ENCODE measurements around the gene GABPB1. TPM values are rescaled to one million over a fixed set of nuclear protein-coding genes. Genes with fewer than 3 reads are reported as not detected.

The GABPB1 gene
- total RNA-seq, 1 experiment from 2014 or later, result 39.7 TPM

DNA sequence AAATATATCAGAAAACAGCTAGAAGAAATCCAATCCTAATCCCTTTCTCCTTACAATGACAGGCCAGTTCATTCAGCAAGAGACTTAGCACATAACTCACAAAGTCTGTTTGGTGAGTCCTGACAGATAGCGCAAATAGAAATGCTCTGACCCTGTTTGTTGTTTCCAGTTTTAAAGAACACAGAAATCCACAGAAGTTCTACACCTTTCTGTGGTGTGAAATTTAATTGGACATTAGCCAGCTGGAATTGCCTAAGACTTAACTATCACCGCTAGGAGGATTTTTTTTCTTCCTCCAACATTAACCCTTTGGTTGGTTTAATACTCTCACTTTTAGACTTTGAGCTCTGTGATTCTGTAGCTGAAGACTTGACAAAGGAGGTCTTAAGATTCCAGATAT is 120.2 kb downstream of the GABPB1 start:
- H3K4me2 ChIP-seq (ENCODE audit: low read length), result no peak overlapping the region
- CTCF ChIA-PET, result no interaction called here
- H3K27ac ChIP-seq (ENCODE audit: low read length), result no peak overlapping the region
- no peaks in the 10 kb centered on the region for H3K36me3 ChIP-seq (ENCODE audit: low read depth, low read length)
- POLR2A ChIA-PET (ENCODE audit: unreplicated experiment), result no interaction called here
- ATAC-seq (no peak), DNase-seq (no peak)
- TF ChIP-seq, protein P1, sequence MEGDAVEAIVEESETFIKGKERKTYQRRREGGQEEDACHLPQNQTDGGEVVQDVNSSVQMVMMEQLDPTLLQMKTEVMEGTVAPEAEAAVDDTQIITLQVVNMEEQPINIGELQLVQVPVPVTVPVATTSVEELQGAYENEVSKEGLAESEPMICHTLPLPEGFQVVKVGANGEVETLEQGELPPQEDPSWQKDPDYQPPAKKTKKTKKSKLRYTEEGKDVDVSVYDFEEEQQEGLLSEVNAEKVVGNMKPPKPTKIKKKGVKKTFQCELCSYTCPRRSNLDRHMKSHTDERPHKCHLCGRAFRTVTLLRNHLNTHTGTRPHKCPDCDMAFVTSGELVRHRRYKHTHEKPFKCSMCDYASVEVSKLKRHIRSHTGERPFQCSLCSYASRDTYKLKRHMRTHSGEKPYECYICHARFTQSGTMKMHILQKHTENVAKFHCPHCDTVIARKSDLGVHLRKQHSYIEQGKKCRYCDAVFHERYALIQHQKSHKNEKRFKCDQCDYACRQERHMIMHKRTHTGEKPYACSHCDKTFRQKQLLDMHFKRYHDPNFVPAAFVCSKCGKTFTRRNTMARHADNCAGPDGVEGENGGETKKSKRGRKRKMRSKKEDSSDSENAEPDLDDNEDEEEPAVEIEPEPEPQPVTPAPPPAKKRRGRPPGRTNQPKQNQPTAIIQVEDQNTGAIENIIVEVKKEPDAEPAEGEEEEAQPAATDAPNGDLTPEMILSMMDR (conservative IDR thresholded peaks at IDR 0.05; ENCODE audit: low read depth, low read length), result no peak
- TF ChIP-seq EZH2phosphoT487 (IDR thresholded peaks at IDR 0.05; ENCODE audit: borderline replicate concordance, low read length) (no peak), EZH2 (IDR thresholded peaks at IDR 0.05; ENCODE audit: low read length, unreplicated experiment) (no peak)
- H3K9me2 ChIP-seq (replicated peaks; ENCODE audit: low read length), result no peaks in the 10 kb centered on the region
- H3F3A ChIP-seq (ENCODE audit: low read length, unreplicated experiment), result no peaks in the 10 kb centered on the region
- BruUV-seq (replicated peaks), result no TSS peak
- H3K4me3 ChIP-seq (ENCODE audit: low read length), result no peak overlapping the region
- intact Hi-C loops (cut with micrococcal nuclease), result no loop called here
- H4K20me1 ChIP-seq (ENCODE audit: low read length), result no peaks in the 10 kb centered on the region
- H3K79me2 ChIP-seq (ENCODE audit: low read length), result no peaks in the 10 kb centered on the region
- no peak overlapping the region for H2AFZ ChIP-seq (ENCODE audit: low read length)
- H3K9ac ChIP-seq (ENCODE audit: low read length), result no peak overlapping the region
- H3K4me1 ChIP-seq (ENCODE audit: insufficient read depth, low read length), result no peaks in the 10 kb centered on the region
- no peaks in the 10 kb centered on the region for H3K9me3 ChIP-seq (ENCODE audit: low read length)
- H3K27me3 ChIP-seq (ENCODE audit: low read length), result no peaks in the 10 kb centered on the region

DNA sequence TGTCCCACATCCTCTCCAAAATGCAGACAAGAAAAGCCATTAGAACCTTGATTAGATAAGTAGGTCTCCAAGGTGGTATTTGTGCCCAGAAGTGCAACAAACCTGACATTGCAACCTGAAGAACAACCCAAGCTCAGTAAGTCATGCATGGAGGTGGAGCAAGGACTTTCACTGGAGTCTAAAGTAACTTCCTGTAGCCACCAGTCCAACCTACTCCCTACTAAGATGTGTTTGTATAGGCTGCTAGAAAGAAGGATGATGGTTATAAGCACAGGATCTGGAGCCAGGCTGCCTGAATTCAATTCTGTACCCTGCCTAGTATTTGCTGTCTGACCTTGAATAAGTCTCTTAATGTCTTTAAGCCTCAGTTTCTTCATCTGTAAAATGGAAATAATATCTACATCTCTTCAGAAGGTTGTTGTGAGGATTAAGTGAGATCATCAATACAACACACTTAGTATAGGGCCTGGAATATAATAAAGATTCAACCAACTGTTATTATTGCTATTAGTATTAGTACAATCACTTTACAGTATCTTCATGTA is 121.7 kb downstream of the GABPB1 start:
- Histone ChIP-seq H3F3A (ENCODE audit: low read length, unreplicated experiment) (no peaks in the 10 kb centered on the region), H3K4me3 (ENCODE audit: low read length) (no peak overlapping the region), H3K9me2 (replicated peaks; ENCODE audit: low read length) (no peaks in the 10 kb centered on the region), H3K4me2 (ENCODE audit: low read length) (no peak overlapping the region), H3K36me3 (ENCODE audit: low read depth, low read length) (no peaks in the 10 kb centered on the region), H3K27me3 (ENCODE audit: low read length) (no peaks in the 10 kb centered on the region), H2AFZ (ENCODE audit: low read length) (no peak overlapping the region), H3K9me3 (ENCODE audit: low read length) (no peaks in the 10 kb centered on the region), H3K79me2 (ENCODE audit: low read length) (no peaks in the 10 kb centered on the region), H4K20me1 (ENCODE audit: low read length) (no peaks in the 10 kb centered on the region), H3K4me1 (ENCODE audit: insufficient read depth, low read length) (no peaks in the 10 kb centered on the region), H3K9ac (ENCODE audit: low read length) (no peak overlapping the region), H3K27ac (ENCODE audit: low read length) (no peak overlapping the region)
- ChIA-PET CTCF (no interaction called here), POLR2A (ENCODE audit: unreplicated experiment) (interaction anchor here (0.7 kb wide), 1 partner anchor 528 kb away, joined by 3 read pairs; no protein-coding TSS in a partner anchor)
- ATAC-seq, result no peak
- BruUV-seq (replicated peaks), result no TSS peak
- DNase-seq, result no peak
- intact Hi-C loops (cut with micrococcal nuclease), result no loop called here
- no peak for TF ChIP-seq EZH2 (IDR thresholded peaks at IDR 0.05; ENCODE audit: low read length, unreplicated experiment)
- TF ChIP-seq EZH2phosphoT487 (IDR thresholded peaks at IDR 0.05; ENCODE audit: borderline replicate concordance, low read length), result no peak
- TF ChIP-seq, protein P1 (conservative IDR thresholded peaks at IDR 0.05; ENCODE audit: low read depth, low read length), result no peak

DNA sequence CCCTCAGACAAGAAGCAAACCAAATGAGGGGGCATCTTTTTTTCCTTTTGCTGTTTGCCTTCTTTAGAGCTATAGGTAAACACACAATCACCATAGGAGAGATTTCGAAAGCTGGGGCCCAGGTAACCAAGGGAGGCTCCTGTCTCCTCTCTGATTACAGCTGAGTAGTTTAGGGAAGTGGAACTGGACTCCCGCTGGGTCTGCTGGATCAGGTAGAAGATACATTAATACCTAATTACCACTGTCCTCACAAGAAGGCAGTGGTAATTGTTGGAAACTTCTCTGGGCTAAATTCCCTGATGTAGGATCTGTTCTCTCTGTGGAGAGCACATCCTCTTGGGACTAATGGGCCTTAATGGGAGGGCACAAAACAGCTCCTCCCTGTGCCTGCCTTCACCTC is 122.2 kb downstream of the GABPB1 start:
- POLR2A ChIA-PET (ENCODE audit: unreplicated experiment), result interaction anchor here (0.7 kb wide), 1 partner anchor 527 kb away, joined by 3 read pairs; no protein-coding TSS in a partner anchor
- Histone ChIP-seq H3K27me3 (ENCODE audit: low read length) (no peaks in the 10 kb centered on the region), H3K27ac (ENCODE audit: low read length) (no peak overlapping the region), H3K9ac (ENCODE audit: low read length) (no peak overlapping the region), H3K4me3 (ENCODE audit: low read length) (no peak overlapping the region), H3K4me1 (ENCODE audit: insufficient read depth, low read length) (no peaks in the 10 kb centered on the region), H3F3A (ENCODE audit: low read length, unreplicated experiment) (no peaks in the 10 kb centered on the region), H3K4me2 (ENCODE audit: low read length) (no peak overlapping the region), H3K79me2 (ENCODE audit: low read length) (no peaks in the 10 kb centered on the region), H4K20me1 (ENCODE audit: low read length) (no peaks in the 10 kb centered on the region), H2AFZ (ENCODE audit: low read length) (no peak overlapping the region), H3K9me2 (replicated peaks; ENCODE audit: low read length) (no peaks in the 10 kb centered on the region), H3K9me3 (ENCODE audit: low read length) (no peaks in the 10 kb centered on the region), H3K36me3 (ENCODE audit: low read depth, low read length) (no peaks in the 10 kb centered on the region)
- TF ChIP-seq EZH2phosphoT487 (IDR thresholded peaks at IDR 0.05; ENCODE audit: borderline replicate concordance, low read length) (no peak), EZH2 (IDR thresholded peaks at IDR 0.05; ENCODE audit: low read length, unreplicated experiment) (no peak)
- TF ChIP-seq, protein P1 (conservative IDR thresholded peaks at IDR 0.05; ENCODE audit: low read depth, low read length), result no peak
- CTCF ChIA-PET, result no interaction called here
- DNase-seq (no peak), ATAC-seq (no peak)
- intact Hi-C loops (cut with micrococcal nuclease), result no loop called here
- BruUV-seq (replicated peaks), result no TSS peak

Measured in PC-3 (cell line).